PC-3 (cell line): Measurements from ENCODE around the gene SLC1A3. TPM values are rescaled to one million over a fixed set of nuclear protein-coding genes. Genes with fewer than 3 reads are reported as not detected.

ENCODE experiments used
- ATAC-seq: fragments of 200-7000 bp; cut with Tn5 transposase; 2 replicates; pipeline ENCODE4 v1.9.1; 2020; ENCODE audit warnings: mild to moderate bottlenecking, moderate library complexity
- BruUV-seq: library from RNA; stranded (reverse); fragments of 400-500 nt; replicated peaks from 2 replicates; lab custom pipeline; 2021; lab: Mats Ljungman, UMichigan
- CTCF ChIA-PET: fragments of 300-600 bp; sonication (Branson Sonifier 250); formaldehyde crosslinking; loops from one replicate; lab custom pipeline; 2022; ENCODE audit warnings: antibody characterized with exemption; lab: Charles Lee
- POLR2A ChIA-PET: fragments of 300-600 bp; sonication (Branson Sonifier 250); formaldehyde crosslinking; loops from one replicate; lab custom pipeline; 2022; ENCODE audit warnings: antibody characterized with exemption; ENCODE audit not compliant: unreplicated experiment; lab: Charles Lee
- DNase-seq: peaks from one replicate; pipeline ENCODE4 v3.0.0-alpha.2; 2015
- H2AFZ ChIP-seq: fragments of 300-600 bp; sonication (generic); 2 replicates; pipeline ENCODE4 v1.6.0; 2016; ENCODE audit warnings: antibody characterized with exemption, low read length
- H3F3A ChIP-seq: fragments of 300-600 bp; sonication (generic); one replicate; pipeline ENCODE4 v1.6.0; 2017; ENCODE audit warnings: antibody characterized with exemption, low read length, control low read depth, mild to moderate bottlenecking; ENCODE audit not compliant: unreplicated experiment
- H3K27ac ChIP-seq: fragments of 300-600 bp; sonication (generic); 2 replicates; pipeline ENCODE4 v1.5.1; 2016; ENCODE audit warnings: mild to moderate bottlenecking, low read length
- H3K27me3 ChIP-seq: fragments of 300-600 bp; sonication (generic); 2 replicates; pipeline ENCODE4 v1.6.1; 2016; ENCODE audit warnings: low read length, mixed read lengths
- H3K36me3 ChIP-seq: fragments of 300-600 bp; sonication (generic); 2 replicates; pipeline ENCODE4 v1.6.1; 2016; ENCODE audit warnings: low read depth, mixed run types, low read length, mixed read lengths
- H3K4me1 ChIP-seq: fragments of 300-600 bp; sonication (generic); 2 replicates; pipeline ENCODE4 v1.5.1; 2016; ENCODE audit warnings: low read length; ENCODE audit not compliant: insufficient read depth
- H3K4me2 ChIP-seq: fragments of 300-600 bp; sonication (generic); 2 replicates; pipeline ENCODE4 v1.6.0; 2016; ENCODE audit warnings: low read length
- H3K4me3 ChIP-seq: fragments of 300-600 bp; sonication (generic); 2 replicates; pipeline ENCODE4 v1.5.1; 2016; ENCODE audit warnings: mild to moderate bottlenecking, low read length, mixed read lengths
- H3K79me2 ChIP-seq: fragments of 300-600 bp; sonication (generic); 2 replicates; pipeline ENCODE4 v1.6.1; 2017; ENCODE audit warnings: low read length, mixed read lengths
- H3K9ac ChIP-seq: fragments of 300-600 bp; sonication (generic); 2 replicates; pipeline ENCODE4 v1.6.0; 2016; ENCODE audit warnings: mild to moderate bottlenecking, low read length
- H3K9me2 ChIP-seq: fragments of 300-600 bp; sonication (generic); replicated peaks from 2 replicates; pipeline ENCODE4 v1.6.1; 2016; ENCODE audit warnings: mixed run types, low read length, mixed read lengths
- H3K9me3 ChIP-seq: fragments of 300-600 bp; sonication (generic); 2 replicates; pipeline ENCODE4 v1.6.1; 2016; ENCODE audit warnings: low read length, mixed read lengths
- H4K20me1 ChIP-seq: fragments of 300-600 bp; sonication (generic); 2 replicates; pipeline ENCODE4 v1.6.1; 2016; ENCODE audit warnings: low read length, mixed read lengths
- CTCF ChIP-seq: fragments of 300-600 bp; sonication (generic); conservative IDR thresholded peaks from 2 replicates; pipeline ENCODE4 v1.5.1; 2017; ENCODE audit warnings: antibody characterized with exemption, low read depth, mild to moderate bottlenecking, low read length
- EZH2 ChIP-seq: fragments of 300-600 bp; sonication (generic); IDR thresholded peaks from one replicate; pipeline ENCODE4 v1.6.1; 2017; ENCODE audit warnings: antibody characterized with exemption, mild to moderate bottlenecking, low read length; ENCODE audit not compliant: unreplicated experiment
- EZH2phosphoT487 ChIP-seq: fragments of 300-600 bp; sonication (generic); IDR thresholded peaks from 2 replicates; pipeline ENCODE4 v1.6.1; 2018; ENCODE audit warnings: mild to moderate bottlenecking, antibody characterized with exemption, low read length, borderline replicate concordance
- intact Hi-C: fragments of 100-400 bp; cut with micrococcal nuclease; formaldehyde crosslinking; loops from 2 replicates; pipeline ENCODE4 v1.9.0; 2023
- total RNA-seq: library from RNA; depleted of rRNA; stranded (reverse); fragments of >200 nt; gene quantifications from 2 replicates; pipeline ENCODE4 v1.2.3, GENCODE V29; 2014

Gene SLC1A3
- total RNA-seq, 1 experiment from 2014 or later, result 24.7 TPM

- intact Hi-C loops, result no loop called here
- CTCF ChIA-PET, result no interaction called here
- POLR2A ChIA-PET, result interaction anchor here (0.6 kb wide), 2 partner anchors 115 to 272 kb away, joined by 3 to 6 read pairs; no protein-coding TSS in a partner anchor
- no TSS peak for BruUV-seq
- Histone ChIP-seq H3K4me2 (no peak overlapping the region), H3K9me3 (no peaks in the 10 kb centered on the region), H3K4me3 (no peak overlapping the region), H3K36me3 (no peaks in the 10 kb centered on the region), H3F3A (no peaks in the 10 kb centered on the region), H2AFZ (no peak overlapping the region), H4K20me1 (no peaks in the 10 kb centered on the region), H3K9ac (no peak overlapping the region), H3K27ac (no peak overlapping the region), H3K4me1 (no peaks in the 10 kb centered on the region), H3K79me2 (no peaks in the 10 kb centered on the region), H3K27me3 (peaks cover 15% of the 10 kb centered on the region), H3K9me2 (no peaks in the 10 kb centered on the region)
- DNase-seq, result peak; percentile 20
- no peak for ATAC-seq
- TF ChIP-seq EZH2phosphoT487, result no peak
- no peak for TF ChIP-seq EZH2
- TF ChIP-seq CTCF, result no peak
Observed at GRCh38 chr5:36722900-36723299, 116.5 kb downstream of the SLC1A3 start.

GRCh38 chr5:36723912-36724311, 117.5 kb downstream of the SLC1A3 start:
- no peaks in the 10 kb centered on the region for H3F3A ChIP-seq
- no TSS peak for BruUV-seq
- no peak overlapping the region for H3K27ac ChIP-seq
- no peak overlapping the region for H3K9ac ChIP-seq
- ChIA-PET CTCF (no interaction called here), POLR2A (no interaction called here)
- no peaks in the 10 kb centered on the region for H3K36me3 ChIP-seq
- intact Hi-C loops, result no loop called here
- ATAC-seq (no peak), DNase-seq (no peak)
- H3K9me3 ChIP-seq, result no peaks in the 10 kb centered on the region
- H4K20me1 ChIP-seq, result no peaks in the 10 kb centered on the region
- no peaks in the 10 kb centered on the region for H3K79me2 ChIP-seq
- TF ChIP-seq EZH2, result no peak
- no peak for TF ChIP-seq EZH2phosphoT487
- TF ChIP-seq CTCF, result no peak
- H3K4me1 ChIP-seq, result no peaks in the 10 kb centered on the region
- H3K9me2 ChIP-seq, result no peaks in the 10 kb centered on the region
- no peak overlapping the region for H2AFZ ChIP-seq
- H3K4me2 ChIP-seq, result no peak overlapping the region
- H3K27me3 ChIP-seq, result peaks cover 5% of the 10 kb centered on the region
- no peak overlapping the region for H3K4me3 ChIP-seq

- no peaks in the 10 kb centered on the region for H3K9me3 ChIP-seq
- H3K27me3 ChIP-seq, result no peaks in the 10 kb centered on the region
- no peaks in the 10 kb centered on the region for H3K36me3 ChIP-seq
- DNase-seq, result peak; percentile 14
- H3K4me2 ChIP-seq, result no peak overlapping the region
- no peak overlapping the region for H2AFZ ChIP-seq
- H4K20me1 ChIP-seq, result no peaks in the 10 kb centered on the region
- H3K79me2 ChIP-seq, result no peaks in the 10 kb centered on the region
- H3K4me3 ChIP-seq, result no peak overlapping the region
- BruUV-seq, result no TSS peak
- no peak overlapping the region for H3K9ac ChIP-seq
- no peak for TF ChIP-seq CTCF
- TF ChIP-seq EZH2, result no peak
- no peak for TF ChIP-seq EZH2phosphoT487
- intact Hi-C loops, result no loop called here
- CTCF ChIA-PET, result no interaction called here
- H3K27ac ChIP-seq, result no peak overlapping the region
- H3K4me1 ChIP-seq, result no peaks in the 10 kb centered on the region
- ATAC-seq, result no peak
- POLR2A ChIA-PET, result no interaction called here
- H3K9me2 ChIP-seq, result no peaks in the 10 kb centered on the region
- H3F3A ChIP-seq, result no peaks in the 10 kb centered on the region
Observed at GRCh38 chr5:36724467-36725332, 118.3 kb downstream of the SLC1A3 start.
